Stomach smooth muscle (tissue), 2 donors: ENCODE data around the gene ARRDC3.

Source experiments
- H3K27ac ChIP-seq: one replicate; pipeline ENCODE4 v1.7.0; 2013; ENCODE audit warnings: mild to moderate bottlenecking, low read length, inconsistent platforms
- H3K27me3 ChIP-seq, 2 donors: one replicate each; pipeline ENCODE4 v1.7.0; 2013; ENCODE audit warnings: low read length in 2 of 2; ENCODE audit not compliant: insufficient read depth in 2 of 2, control insufficient read depth in 1 of 2
- H3K36me3 ChIP-seq, 2 donors: one replicate each; pipeline ENCODE4 v1.7.0; 2013; ENCODE audit warnings: low read length in 2 of 2; ENCODE audit not compliant: control insufficient read depth in 2 of 2, insufficient read depth in 2 of 2
- H3K4me1 ChIP-seq: one replicate; pipeline ENCODE4 v1.7.0; 2013; ENCODE audit warnings: low read length; ENCODE audit not compliant: control insufficient read depth, insufficient read depth
- H3K4me3 ChIP-seq, 2 donors: one replicate each; pipeline ENCODE4 v1.7.0; 2013; ENCODE audit warnings: low read length in 2 of 2
- H3K9ac ChIP-seq, 2 donors: one replicate each; pipeline ENCODE4 v1.7.0; 2013; ENCODE audit warnings: low read length in 2 of 2, mild to moderate bottlenecking in 1 of 2
- H3K9me3 ChIP-seq, 2 donors: one replicate each; pipeline ENCODE4 v1.7.0; 2013; ENCODE audit warnings: low read length in 2 of 2; ENCODE audit not compliant: control insufficient read depth in 2 of 2
- donor health status: healthy.
- donor health status: Pancreatic carcinoma.

ARRDC3 gene

DNA sequence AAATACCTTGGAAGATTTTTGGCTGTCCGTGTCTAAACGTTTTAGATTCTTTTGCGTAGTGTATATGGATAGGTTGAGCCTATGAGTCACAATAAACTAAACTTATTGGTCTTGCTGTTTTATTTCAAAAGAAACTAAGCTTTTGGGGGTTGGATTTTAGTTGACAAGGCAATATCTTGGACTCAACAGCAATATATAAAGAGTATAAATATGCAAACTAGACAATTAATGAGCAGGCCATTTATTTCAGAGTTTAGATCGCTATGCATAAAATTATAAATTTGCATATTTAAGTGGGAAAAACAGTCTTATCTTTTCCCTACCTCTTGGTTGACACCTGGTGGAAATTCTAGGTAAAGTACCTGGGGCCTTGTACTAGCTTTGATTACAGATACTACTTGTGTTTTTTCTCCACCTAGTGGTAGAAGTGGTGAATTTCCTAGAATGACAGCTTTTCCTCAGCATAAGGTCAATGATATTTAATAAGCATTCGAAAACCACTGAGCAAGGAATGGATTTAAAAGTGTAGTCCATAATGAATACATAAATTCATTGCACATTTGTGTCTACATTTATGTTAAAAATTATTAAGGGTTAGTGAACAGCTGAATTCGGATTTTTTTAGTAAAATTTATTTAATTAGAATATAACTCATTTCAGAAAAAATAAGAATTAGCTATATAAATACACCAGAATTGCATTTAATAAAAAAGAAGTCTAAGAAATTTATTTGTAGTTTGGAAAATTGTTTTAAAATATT lies 1.7 kb upstream of the ARRDC3 start:
- peak overlapping the region; percentile 99 for H3K27ac ChIP-seq
- H3K36me3 ChIP-seq: no peaks in the 10 kb centered on the region
- peak overlapping the region in 1 of 2 donors; percentile 100 for H3K9ac ChIP-seq
- no peaks in the 10 kb centered on the region for H3K4me1 ChIP-seq
- H3K27me3 ChIP-seq: no peaks in the 10 kb centered on the region
- no peaks in the 10 kb centered on the region for H3K9me3 ChIP-seq
- peak overlapping the region; percentile 79 to 95 for H3K4me3 ChIP-seq

- Histone ChIP-seq H3K4me3 (peak overlapping the region; percentile 79 to 95), H3K9me3 (no peaks in the 10 kb centered on the region), H3K4me1 (no peaks in the 10 kb centered on the region), H3K36me3 (no peaks in the 10 kb centered on the region), H3K27ac (peak overlapping the region; percentile 99), H3K9ac (peak overlapping the region; percentile 48 to 100), H3K27me3 (no peaks in the 10 kb centered on the region)
Observed at GRCh38 chr5:91383956-91384300, 811 bp upstream of the ARRDC3 start.

DNA sequence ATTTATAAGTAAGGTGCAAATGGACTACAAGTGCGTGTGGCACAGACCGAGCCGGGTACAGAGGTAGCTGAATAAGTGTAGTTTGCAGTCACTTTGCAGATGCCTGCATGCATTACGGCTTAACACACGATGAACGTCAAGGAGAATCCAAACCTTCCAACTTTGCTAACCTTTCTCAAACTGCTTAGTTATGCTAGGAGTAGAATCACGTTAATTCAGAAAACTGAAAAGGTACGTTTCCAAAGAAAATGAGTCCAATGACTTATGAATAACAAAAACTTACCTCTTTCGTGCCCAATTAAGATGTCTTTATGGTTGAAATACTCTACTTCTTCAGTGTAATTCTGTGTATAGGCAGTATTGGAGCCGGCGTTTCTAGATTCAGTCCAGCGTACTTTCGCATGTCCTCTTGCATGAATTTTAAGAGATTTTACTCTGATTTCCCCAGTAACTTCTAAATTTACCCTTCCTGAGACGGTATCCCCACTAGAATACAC lies 539 bp downstream of the ARRDC3 start:
- H3K36me3 ChIP-seq: peaks cover 0 to 4% of the 10 kb centered on the region in 2 donors
- H3K27ac ChIP-seq: peak overlapping the region; percentile 99
- H3K9ac ChIP-seq: peak overlapping the region; percentile 91 to 100
- no peaks in the 10 kb centered on the region for H3K4me1 ChIP-seq
- no peaks in the 10 kb centered on the region for H3K9me3 ChIP-seq
- H3K27me3 ChIP-seq: no peaks in the 10 kb centered on the region
- peak overlapping the region; percentile 79 to 95 for H3K4me3 ChIP-seq

DNA sequence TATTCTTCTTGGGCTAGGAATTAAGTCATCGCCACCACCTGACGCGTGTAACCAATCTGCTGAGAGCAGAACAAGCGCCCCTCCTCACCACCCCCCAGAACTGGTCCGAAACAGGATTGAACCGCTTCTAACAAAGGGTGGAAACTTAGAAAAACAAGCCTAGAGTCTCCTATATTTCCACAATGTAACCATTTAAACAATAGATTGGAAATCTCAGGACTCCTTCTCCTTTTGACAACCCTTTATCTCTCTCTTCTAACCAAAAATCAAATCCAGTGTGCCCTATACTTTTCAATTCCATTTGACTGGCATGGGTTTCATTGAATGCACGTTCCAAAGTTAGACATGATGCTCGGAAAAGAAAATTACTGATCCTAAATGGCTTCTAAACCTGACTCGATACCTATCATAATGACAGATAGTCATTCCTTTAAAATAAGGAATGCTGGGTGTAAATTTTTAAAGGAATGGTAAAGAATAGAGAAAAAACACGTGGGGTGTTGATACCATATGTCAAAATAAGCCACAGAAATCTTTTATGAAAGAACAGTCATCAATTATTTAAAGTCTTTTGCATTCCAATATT lies 1.2 kb downstream of the ARRDC3 start:
- H3K9me3 ChIP-seq: no peaks in the 10 kb centered on the region
- peak overlapping the region; percentile 99 for H3K27ac ChIP-seq
- H3K27me3 ChIP-seq: no peaks in the 10 kb centered on the region
- H3K4me3 ChIP-seq: peak overlapping the region; percentile 79 to 95
- H3K36me3 ChIP-seq: peaks cover 0 to 6% of the 10 kb centered on the region in 2 donors
- H3K9ac ChIP-seq: peak overlapping the region; percentile 91 to 100
- H3K4me1 ChIP-seq: no peaks in the 10 kb centered on the region

GRCh38 chr5:91381239-91381773 lies 1.8 kb downstream of the ARRDC3 start:
- Histone ChIP-seq H3K27me3 (no peaks in the 10 kb centered on the region), H3K9ac (peak overlapping the region; percentile 91 to 100), H3K4me1 (peaks cover 3% of the 10 kb centered on the region), H3K27ac (peak overlapping the region; percentile 99), H3K9me3 (no peaks in the 10 kb centered on the region), H3K4me3 (peak overlapping the region; percentile 79 to 95), H3K36me3 (peaks cover 3 to 10% of the 10 kb centered on the region in 2 donors)

- Histone ChIP-seq H3K27ac (peak overlapping the region; percentile 99), H3K9me3 (no peaks in the 10 kb centered on the region), H3K4me3 (peak overlapping the region; percentile 79 to 95), H3K4me1 (peaks cover 3% of the 10 kb centered on the region), H3K36me3 (peaks cover 3 to 13% of the 10 kb centered on the region in 2 donors), H3K27me3 (no peaks in the 10 kb centered on the region), H3K9ac (peak overlapping the region; percentile 100)
Observed at GRCh38 chr5:91380491-91381238, 2.5 kb downstream of the ARRDC3 start.

- Histone ChIP-seq H3K27ac (peak overlapping the region; percentile 99), H3K36me3 (peaks cover 3 to 15% of the 10 kb centered on the region in 2 donors), H3K9me3 (no peaks in the 10 kb centered on the region), H3K9ac (peak overlapping the region; percentile 100), H3K27me3 (no peaks in the 10 kb centered on the region), H3K4me1 (peaks cover 3% of the 10 kb centered on the region), H3K4me3 (peak overlapping the region; percentile 79 to 95)
Observed at GRCh38 chr5:91379914-91380490, 3.1 kb downstream of the ARRDC3 start.

DNA sequence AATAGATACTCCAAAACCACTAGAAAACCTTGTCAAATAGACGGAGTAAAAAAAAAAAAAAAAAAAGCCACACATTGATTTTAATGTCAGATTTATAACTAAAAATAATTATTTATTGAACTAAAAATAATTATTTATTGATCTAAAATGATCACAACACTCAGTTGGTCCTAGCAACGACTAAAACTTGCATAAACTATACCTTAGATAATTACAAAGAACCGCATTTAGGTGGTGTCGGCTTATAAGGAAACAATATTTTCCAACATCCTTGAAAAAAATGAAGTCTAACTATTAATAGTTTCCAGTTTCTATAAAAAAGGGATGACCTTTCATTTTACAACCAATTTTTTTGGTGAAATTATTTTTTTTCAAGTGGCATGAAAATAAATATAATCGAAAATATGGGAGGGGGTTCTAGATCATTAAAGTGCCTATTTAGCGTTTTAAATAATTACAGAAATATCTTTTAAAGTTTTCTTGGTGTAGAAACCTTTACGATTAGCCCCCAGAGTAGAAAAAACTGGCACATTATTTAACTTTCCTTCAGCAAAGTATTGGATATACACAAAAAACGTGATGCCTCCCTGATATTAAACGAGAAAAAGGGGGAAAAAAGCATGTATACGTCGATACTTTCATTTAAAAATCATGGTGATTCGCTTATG lies 3.7 kb downstream of the ARRDC3 start:
- H3K36me3 ChIP-seq: peaks cover 10 to 21% of the 10 kb centered on the region in 2 donors
- peak overlapping the region; percentile 79 to 86 for H3K4me3 ChIP-seq
- peak overlapping the region; percentile 96 to 100 for H3K9ac ChIP-seq
- H3K27ac ChIP-seq: peak overlapping the region; percentile 99
- no peaks in the 10 kb centered on the region for H3K27me3 ChIP-seq
- H3K9me3 ChIP-seq: no peaks in the 10 kb centered on the region
- H3K4me1 ChIP-seq: peaks cover 3% of the 10 kb centered on the region

GRCh38 chr5:91378752-91379211 lies 4.3 kb downstream of the ARRDC3 start:
- Histone ChIP-seq H3K27ac (no peak overlapping the region), H3K4me3 (peak overlapping the region; percentile 58 to 79), H3K4me1 (peaks cover 3% of the 10 kb centered on the region), H3K27me3 (no peaks in the 10 kb centered on the region), H3K9me3 (no peaks in the 10 kb centered on the region), H3K9ac (peak overlapping the region in 1 of 2 donors; percentile 100), H3K36me3 (peaks cover 15 to 25% of the 10 kb centered on the region in 2 donors)
